IPS-NIHi7 (cell line): ENCODE results near the gene RNU7-1.

Experiments
- DNase-seq: peaks from one replicate; pipeline ENCODE4 v3.0.0; 2012; ENCODE audit warnings: mixed read lengths; ENCODE audit errors: extremely low spot score

The RNU7-1 gene

DNA sequence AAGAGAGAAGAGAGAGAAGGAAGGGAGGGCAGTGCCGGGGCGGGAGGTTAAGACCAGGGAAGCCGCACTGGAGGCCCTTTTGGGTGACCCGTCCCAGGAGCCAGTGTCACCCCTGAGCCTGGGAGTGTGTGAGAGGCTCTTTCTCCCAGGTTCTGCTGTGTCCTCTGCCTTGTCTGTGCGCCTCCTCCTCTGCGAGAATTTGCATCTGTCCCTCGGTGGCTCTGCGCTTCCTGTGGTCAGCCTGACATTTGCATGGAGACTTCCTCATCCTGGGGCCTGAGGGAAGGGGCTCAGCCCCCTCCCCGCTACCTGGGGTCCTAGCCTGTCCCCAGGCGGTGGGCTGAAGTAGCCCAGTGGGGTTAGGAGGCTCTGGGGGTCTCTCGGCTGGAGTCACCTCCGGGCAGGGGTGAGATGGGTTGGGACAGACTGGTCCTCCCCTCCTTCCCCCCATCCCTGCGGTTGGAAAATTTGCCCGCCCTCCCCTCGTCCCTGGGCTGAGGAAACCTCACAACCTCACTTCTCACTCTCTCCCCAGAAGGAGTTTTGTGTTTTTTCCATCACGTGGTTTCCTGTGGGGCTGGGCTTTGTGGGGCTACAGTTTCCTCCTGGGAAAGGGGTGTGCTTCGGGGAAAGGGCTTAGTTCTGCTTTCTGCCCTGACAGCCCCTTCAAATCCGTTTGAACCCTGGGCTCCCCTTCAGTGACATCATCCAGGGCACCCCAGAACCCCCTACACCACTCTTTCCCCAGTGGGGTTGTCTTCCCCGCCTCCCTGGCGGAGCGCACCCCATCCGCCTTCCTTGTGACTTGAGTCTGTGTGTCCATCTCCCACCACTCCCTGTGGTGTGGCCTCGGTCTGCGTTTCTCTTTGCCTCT is 10.1 kb downstream of the RNU7-1 start:
- no peak for DNase-seq

DNA sequence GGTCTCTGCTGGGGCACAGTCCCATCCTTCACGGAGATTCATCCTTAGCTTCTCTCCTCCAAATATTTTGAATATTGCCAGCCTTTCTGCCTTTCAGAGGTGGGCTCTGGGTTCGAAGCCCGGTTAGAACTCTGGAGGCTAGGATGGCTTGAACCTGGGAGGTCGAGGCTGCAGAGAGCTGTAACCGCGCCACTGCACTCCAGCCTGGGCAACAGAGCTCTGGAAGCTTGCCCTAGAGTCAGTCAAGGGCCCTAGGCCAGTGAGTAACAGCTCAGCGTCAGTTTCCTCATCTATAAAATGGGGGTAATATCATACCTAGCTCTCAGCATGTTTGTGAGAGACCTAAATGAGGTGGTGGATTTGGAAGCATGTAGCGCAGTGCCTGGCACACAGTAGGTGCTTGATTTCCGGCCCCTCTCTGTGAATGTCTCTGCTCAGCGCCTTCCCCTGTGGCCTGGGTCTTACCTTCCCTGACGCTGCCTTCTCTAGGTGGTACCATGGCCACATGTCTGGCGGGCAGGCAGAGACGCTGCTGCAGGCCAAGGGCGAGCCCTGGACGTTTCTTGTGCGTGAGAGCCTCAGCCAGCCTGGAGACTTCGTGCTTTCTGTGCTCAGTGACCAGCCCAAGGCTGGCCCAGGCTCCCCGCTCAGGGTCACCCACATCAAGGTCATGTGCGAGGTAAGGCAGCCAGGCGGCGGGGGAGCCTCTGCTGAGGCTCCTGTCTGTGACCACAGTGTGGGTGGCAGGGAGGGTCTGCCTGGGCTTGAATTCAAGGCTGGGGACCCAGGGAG is 10.9 kb downstream of the RNU7-1 start:
- no peak for DNase-seq

DNA sequence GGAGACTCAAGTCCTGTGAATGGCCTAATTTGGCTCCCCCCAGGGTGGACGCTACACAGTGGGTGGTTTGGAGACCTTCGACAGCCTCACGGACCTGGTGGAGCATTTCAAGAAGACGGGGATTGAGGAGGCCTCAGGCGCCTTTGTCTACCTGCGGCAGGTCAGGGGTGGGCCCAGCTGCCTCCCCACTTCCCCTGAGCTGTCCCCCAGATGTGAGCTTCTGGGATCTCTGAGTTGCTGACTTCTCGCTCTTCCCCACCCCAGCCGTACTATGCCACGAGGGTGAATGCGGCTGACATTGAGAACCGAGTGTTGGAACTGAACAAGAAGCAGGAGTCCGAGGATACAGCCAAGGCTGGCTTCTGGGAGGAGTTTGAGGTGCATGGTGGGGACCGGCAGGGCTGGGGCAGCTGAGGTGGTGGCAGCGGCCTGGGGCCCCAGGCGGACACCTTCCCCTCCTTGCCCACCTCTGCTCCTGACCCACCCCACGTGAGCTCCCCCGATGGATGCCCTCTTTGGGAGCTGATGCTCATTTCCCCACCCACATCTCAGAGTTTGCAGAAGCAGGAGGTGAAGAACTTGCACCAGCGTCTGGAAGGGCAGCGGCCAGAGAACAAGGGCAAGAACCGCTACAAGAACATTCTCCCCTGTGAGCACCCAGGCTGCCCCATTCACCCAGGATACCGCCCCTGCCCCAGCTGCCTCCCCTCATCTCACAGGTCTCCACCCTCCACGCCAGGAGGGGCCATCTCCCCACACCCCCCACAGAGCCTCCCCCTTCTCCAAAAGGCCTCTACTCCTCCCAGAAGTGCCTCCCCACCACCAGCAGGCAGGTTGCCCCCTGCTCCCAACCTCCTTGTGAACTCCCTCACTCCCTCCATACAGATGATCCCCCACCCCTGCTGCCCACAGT is 11.7 kb downstream of the RNU7-1 start:
- DNase-seq, result no peak

DNA sequence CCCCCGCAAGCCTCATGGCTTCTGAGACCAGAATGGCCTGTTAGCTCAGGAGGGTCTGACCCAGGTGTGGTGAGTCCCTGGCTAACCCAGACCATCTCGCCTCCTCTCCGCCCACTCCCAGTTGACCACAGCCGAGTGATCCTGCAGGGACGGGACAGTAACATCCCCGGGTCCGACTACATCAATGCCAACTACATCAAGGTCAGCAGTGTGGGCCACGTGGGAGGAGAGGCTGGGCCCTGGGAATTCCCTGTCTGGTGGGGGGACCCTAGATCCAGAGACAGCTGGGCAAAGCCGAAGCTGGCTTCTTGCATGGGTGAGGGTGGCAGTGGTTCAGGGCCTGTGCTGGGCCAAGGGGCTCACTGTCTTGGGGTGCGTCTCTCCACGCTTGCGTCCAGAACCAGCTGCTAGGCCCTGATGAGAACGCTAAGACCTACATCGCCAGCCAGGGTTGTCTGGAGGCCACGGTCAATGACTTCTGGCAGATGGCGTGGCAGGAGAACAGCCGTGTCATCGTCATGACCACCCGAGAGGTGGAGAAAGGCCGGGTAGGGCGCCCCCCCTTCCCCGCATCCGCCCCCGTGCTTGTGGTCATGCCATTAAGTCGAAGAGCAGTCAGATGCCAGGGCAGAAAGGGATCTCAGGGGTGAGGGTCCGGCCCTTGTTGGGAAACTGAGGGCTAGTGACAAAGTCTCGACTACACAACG is 12.6 kb downstream of the RNU7-1 start:
- no peak for DNase-seq

DNA sequence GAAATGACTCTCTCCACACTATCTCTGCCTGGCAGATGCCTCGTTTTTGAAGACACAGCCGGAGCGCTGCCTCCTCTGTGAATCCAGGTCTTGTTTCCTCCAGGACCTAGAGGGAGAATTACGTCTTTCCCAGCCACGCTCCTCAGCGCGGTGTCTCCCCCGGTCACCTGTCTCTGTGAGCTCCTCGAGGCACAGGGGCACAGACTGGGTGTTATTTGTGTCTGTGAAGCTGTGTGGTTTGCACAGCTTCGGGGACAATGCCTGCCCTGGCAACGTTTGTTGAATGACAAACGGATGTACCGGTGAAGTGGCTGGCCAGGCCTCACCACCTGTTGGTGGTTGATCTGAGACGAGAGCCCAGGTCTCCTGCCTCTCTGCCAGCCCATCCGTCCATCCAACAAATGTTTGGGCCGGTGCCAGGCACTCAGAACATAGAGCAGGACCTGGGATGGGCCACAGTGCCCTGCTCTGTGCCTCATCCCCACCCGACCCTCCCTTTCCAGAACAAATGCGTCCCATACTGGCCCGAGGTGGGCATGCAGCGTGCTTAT is 13.6 kb downstream of the RNU7-1 start:
- no peak for DNase-seq

DNA sequence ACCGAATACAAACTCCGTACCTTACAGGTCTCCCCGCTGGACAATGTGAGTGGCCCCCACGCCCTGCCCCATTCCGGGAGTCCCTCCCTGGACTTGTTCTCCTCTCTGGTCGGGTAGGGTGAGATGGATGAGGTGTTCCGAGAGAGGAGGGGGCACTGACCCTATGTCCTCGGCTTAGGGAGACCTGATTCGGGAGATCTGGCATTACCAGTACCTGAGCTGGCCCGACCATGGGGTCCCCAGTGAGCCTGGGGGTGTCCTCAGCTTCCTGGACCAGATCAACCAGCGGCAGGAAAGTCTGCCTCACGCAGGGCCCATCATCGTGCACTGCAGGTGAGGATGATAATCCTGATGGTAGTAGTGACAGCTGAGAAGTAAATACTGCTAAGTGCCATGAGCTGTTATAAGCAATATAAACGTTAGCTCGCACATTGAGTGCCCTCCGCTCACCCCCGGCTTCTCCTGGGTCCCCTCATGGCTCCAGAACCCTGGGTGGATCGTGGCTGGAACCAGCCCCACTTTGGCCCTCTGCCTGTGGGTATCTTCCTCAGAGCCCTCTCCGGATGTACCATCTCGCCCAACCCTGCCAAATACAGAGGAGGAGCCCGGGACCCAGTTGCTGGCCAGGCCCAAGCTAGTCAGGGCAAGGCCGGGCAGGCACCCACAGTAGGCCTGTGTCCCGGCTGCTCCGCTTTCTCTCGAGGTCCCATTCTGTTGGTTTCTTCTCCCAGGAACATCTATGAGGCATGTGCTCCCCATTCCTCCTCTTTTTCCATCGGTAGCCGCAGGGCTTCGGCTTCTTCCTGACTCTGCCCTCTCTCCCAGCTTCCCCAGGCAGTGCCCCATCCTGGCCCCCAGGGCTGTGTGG is 14.4 kb downstream of the RNU7-1 start:
- DNase-seq, result no peak

DNA sequence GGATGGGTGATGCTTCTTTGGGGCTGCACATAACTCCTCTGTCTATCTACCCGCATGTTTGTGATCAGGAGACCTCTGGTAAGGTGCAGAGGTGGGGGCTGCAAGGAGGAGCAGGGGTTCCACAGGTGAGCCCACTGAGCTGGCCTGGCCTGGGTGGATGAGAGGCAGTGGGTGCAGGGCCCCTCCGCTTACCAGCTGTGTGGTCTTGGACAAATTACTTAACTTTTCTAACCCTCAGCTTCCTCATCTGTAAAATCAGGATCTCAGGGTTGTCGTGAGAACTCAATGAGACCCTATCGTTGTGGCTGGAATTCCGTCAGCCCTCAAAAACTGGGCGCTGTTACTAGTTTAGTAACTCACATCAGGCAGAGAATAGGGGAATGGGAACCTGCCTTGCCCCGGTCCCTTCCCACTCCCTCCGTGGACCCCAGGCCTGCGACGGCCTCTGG is 15.0 kb downstream of the RNU7-1 start:
- no peak for DNase-seq

DNA sequence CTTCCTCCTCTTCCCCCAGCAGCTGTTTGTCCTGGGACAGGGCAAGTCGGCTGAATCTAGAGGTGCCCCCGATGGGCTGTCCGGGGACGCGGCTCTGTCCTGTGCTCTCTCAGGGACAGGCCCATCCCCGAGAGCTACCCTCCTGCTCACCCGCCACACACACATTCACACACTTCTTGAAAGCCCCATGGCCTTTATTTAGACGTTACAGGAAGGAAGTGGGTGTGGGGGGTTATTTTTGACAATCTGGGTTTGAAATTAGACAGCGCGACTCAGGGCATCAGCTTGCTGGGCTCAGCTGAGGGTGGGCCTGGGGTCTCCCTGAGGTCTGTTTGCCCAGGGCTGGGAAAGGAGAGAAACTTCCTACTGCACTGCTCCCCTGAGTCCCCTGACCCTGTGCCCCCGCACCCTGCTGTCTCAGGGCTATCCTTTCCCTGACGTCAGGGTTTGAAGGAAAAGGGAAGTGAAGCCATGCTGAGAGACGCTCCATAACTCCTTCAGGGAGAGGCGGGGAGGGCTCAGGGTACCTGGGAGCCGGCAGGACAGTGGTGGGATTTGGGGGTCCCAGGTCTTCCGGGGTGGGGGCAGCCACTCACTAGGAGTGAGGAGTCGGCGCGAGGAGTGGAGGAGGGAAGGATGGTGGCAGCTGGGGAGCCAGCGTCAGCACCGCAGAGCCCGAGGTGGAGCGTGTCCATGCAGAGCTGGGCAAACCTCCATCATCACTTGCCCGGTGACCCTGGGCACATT is 15.6 kb downstream of the RNU7-1 start:
- DNase-seq, result no peak

DNA sequence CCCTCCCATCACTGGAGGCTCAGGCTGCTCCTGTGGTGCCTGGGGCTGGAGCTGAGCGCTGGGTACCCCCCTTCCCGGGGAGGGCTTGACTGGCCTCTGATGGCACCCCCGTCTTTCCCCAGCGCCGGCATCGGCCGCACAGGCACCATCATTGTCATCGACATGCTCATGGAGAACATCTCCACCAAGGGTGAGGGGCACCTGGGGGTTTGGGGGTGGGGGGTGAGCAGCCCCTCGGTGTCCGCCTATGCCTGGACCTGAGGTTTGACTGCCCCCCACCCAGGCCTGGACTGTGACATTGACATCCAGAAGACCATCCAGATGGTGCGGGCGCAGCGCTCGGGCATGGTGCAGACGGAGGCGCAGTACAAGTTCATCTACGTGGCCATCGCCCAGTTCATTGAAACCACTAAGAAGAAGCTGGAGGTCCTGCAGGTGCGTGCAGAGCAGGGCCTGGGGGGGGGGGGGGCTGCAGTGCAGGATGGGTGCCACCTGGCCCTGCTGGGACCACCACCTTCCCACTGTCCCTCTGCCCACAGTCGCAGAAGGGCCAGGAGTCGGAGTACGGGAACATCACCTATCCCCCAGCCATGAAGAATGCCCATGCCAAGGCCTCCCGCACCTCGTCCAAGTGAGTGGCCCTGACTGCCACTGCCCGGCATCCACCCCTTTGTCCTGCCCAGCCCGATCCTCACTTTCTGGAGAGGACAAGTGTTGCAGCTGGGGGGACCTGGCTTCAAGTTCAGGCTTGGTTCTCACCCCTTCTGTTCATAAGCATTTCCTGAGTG is 16.4 kb downstream of the RNU7-1 start:
- DNase-seq, result no peak

DNA sequence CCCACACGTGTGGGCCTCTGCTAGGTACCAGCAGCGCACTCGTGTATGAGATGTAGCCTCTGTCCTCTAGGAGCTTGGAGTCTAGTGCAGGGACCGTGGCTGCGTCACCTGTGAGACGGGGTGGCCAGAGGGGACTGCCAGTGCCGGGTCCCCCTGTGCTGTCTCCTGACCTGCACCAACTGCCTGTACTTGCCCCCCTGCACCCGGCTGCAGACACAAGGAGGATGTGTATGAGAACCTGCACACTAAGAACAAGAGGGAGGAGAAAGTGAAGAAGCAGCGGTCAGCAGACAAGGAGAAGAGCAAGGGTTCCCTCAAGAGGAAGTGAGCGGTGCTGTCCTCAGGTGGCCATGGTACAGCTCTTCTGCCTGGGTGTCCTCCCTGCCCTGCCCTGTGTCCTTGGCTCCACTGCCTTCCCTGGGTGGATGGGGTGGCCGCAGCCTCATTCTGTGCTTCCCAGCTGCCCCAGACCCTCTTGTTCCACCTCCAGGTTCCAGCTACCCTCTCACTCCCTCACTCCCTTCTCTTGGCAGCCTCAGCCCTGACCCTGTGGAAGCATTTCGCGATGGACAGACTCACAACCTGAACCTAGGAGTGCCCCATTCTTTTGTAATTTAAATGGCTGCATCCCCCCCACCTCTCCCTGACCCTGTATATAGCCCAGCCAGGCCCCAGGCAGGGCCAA is 17.1 kb downstream of the RNU7-1 start:
- no peak for DNase-seq

DNA sequence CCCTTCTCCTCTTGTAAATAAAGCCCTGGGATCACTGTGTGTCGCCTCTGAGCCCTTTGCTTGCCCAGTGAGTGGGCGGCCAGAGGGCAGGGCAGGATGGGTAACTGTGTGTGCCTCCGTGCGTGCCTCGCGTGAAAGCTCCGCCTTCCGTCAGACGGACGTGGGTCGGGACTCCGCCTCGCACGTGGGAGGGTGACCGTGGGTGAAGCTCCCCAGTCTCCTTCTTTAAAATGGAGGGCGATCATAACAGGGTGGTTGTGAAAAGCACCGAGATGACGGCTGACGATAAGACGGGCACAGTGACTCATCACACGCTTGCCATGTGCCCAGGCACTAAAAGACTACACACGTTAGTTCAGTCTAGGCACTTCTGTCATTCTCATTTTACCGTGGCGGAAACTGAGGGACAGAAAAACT is 17.7 kb downstream of the RNU7-1 start:
- no peak for DNase-seq

DNA sequence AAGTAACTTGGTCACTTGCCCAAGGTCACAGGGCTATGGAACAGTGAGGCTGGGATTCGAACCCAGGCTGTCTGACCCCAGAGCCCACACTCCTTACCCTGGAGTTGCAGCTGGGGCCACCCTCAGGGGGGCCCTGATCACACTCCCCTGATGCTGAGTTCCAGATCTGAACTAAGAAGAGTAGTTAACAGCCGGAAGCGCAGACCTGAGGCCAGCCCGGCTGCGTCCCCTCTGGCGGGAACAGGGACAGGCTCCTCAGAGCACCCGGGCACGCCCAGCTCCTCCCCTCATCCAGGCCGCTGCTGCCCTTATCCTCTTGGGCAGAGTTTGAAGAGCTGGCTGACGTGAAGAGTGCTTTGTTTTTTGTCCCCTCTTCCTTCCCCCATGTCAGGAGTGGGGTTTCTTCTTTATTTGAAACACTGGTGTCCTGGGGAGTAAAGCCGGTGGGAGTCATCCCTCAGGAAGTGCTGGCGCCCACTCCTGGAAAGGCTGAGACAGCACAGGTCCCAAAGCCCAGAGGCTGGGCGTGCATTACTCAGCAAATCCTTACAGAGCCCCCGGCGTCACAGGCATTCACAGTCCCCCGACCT is 18.2 kb downstream of the RNU7-1 start:
- peak; percentile 83 for DNase-seq

DNA sequence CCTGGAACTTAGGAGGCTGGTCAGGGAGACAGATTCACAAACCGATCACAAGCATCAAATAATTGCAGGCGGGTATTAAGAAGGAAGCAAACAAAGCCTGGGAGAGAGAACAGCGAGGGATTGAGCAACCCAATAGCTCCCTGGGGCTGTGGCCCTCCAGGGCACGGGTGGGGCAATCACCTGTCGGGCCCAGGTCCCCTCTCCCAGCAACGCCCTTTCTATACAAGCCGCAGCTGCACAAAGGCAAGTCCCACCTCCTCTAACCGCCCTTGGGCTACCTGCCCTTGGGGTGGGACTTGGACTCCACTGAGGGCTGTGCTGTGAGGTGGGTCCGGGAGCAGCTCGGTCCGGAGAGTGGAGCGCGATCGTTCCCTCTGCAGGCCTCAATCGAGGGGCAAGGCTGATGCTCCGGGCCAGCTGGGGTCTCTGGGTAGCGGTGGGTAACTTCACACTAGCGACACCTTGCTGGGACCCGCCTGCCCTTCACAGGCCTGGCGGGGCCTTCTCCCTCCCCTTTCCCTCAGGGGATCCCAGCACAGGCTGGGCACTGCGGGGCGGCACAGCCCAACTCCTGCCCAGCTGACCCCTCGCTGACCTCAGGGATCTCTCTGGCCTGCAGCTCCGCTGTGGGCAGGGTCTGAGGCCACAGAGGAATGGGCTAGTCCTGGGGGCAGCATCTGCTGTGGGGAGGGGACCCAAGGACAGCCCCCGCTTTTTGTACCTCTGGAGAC is 18.8 kb downstream of the RNU7-1 start:
- DNase-seq, result no peak

DNA sequence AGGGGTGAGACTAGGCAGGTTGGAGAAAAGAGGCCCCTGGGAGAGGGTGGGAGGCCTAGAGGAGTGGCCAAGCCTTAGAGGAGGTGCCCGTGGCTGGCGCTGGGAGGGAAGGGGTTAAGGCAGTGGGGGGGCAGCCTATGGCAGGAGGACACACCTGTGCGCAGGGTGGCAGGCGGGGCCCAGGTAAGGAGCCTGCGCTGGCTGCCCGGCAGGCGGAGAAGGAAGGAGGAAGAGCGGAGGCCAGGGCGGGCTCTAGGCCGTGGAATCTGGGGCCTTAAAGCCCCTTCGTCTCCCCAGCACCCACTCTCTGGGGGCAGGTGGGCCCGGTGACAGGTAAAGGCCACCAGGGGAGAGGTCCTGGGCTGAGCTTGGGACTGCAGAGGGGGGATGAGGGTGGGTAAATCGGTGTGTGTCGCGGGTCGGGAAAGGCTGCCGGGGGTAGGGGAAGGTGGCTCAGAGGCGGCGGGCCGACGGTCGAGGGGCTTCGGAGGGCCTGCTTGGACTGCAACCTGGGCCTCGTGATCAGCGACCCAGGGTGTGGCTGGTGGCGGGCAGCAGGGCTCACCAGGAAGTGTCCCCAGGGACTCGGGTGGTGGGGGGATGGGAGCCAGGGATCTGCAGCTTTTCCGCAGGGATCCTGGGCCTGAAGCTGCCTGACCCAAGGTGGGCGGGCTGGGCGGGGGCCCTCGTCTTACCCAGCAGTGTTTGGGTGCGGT is 19.6 kb downstream of the RNU7-1 start:
- DNase-seq, result peak; percentile 80

DNA sequence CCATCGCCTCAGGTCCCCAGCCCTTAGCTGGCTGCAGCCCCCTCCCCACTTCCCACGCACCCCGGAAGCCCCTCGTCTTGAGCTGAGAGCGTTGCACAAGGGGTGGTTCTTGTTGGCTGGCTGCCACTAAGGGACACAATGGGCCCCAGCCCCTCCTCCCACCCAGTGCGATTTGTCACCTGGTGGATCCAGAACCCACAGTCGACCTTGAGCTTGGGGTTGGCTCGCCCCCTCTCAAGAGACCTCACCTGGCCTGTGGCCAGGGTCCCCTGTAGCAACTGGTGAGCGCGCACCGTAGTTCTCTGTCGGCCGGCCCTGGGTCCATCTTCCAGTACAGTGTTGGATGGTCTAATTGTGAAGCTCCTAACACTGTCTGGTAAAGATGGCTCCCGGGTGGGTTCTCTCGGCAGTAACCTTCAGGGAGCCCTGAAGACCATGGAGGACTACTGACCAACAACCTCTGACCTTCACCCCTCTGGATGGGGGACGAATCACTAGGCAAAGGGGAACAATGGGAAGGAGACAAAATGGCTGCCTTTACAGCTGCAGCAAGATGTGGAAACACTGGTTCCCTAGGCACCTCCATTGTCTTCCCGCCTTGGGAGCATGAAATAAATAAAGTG is 20.3 kb downstream of the RNU7-1 start:
- no peak for DNase-seq

DNA sequence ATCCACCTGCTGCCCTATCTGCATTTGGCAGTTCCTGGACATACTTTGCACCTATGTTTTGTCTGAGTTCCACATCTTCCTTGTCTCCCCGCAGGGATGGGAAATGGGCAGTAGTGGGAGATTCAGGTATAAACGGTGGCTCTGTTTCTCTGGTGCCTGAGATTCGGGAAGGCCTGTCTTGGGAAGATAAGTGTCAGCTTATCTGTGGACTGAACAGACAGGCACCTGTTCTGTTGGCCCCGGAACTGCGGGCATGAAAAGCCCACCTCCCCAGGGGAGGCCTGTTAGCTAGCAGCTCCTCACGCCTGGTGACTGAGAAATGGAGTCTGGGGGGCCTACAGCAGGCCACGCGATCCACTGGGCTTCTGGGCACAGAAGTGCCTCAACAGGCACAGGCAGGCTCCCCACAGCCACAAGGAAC is 21.0 kb downstream of the RNU7-1 start:
- DNase-seq, result no peak
